Neural progenitor cell (in vitro differentiated cells): ENCODE results near the gene PODNL1. TPM values are rescaled to one million over a fixed set of nuclear protein-coding genes. Genes with fewer than 3 reads are reported as not detected.

Experiments used
- DNase-seq: peaks from one replicate; pipeline ENCODE4 v3.0.0-alpha.2; 2016; ENCODE audit warnings: low spot score
- H2AFZ ChIP-seq: fragments of 200-600 bp; sonication (generic); replicated peaks from 2 replicates; pipeline ENCODE4 v1.6.1; 2016; ENCODE audit warnings: antibody characterized with exemption
- H3F3A ChIP-seq: fragments of 200-600 bp; sonication (generic); 2 replicates; pipeline ENCODE4 v1.6.1; 2016; ENCODE audit warnings: antibody characterized with exemption, low read depth
- H3K27ac ChIP-seq: fragments of 200-600 bp; sonication (generic); 2 replicates; pipeline ENCODE4 v1.5.1; 2016; ENCODE audit warnings: mild to moderate bottlenecking
- H3K27me3 ChIP-seq: fragments of 200-600 bp; sonication (generic); 2 replicates; pipeline ENCODE4 v1.6.1; 2016; ENCODE audit warnings: mild to moderate bottlenecking, moderate library complexity
- H3K36me3 ChIP-seq: fragments of 200-600 bp; sonication (generic); 2 replicates; pipeline ENCODE4 v1.5.1; 2016
- H3K4me1 ChIP-seq: fragments of 200-600 bp; sonication (generic); 2 replicates; pipeline ENCODE4 v1.6.1; 2016; ENCODE audit warnings: mixed run types
- H3K4me2 ChIP-seq: fragments of 200-600 bp; sonication (generic); 2 replicates; pipeline ENCODE4 v1.6.1; 2016
- H3K4me3 ChIP-seq: fragments of 200-600 bp; sonication (generic); 2 replicates; pipeline ENCODE4 v1.5.1; 2016
- H3K79me2 ChIP-seq: fragments of 200-600 bp; sonication (generic); 2 replicates; pipeline ENCODE4 v1.6.1; 2016; ENCODE audit warnings: low read depth
- H3K9ac ChIP-seq: fragments of 200-600 bp; sonication (generic); 2 replicates; pipeline ENCODE4 v1.6.1; 2016
- H3K9me3 ChIP-seq: fragments of 200-600 bp; sonication (generic); 2 replicates; pipeline ENCODE4 v1.5.1; 2016; ENCODE audit warnings: low read depth
- H4K20me1 ChIP-seq: fragments of 200-600 bp; sonication (generic); 2 replicates; pipeline ENCODE4 v1.6.1; 2016; ENCODE audit warnings: low read depth
- H3K27ac Mint-ChIP-seq: 3 replicates; pipeline ENCODE4 v1.8.0; 2021; ENCODE audit warnings: mixed read lengths
- H3K27me3 Mint-ChIP-seq: 2 replicates; pipeline ENCODE4 v1.8.0; 2022; ENCODE audit warnings: low read depth, mild to moderate bottlenecking, inconsistent platforms, moderate library complexity, mixed read lengths; ENCODE audit not compliant: insufficient read depth
- H3K36me3 Mint-ChIP-seq: 3 replicates; pipeline ENCODE4 v1.8.0; 2021; ENCODE audit warnings: mixed read lengths
- H3K4me1 Mint-ChIP-seq: 3 replicates; pipeline ENCODE4 v1.8.0; 2021; ENCODE audit warnings: mixed read lengths
- H3K4me3 Mint-ChIP-seq: 3 replicates; pipeline ENCODE4 v1.8.0; 2021; ENCODE audit warnings: mild to moderate bottlenecking, moderate library complexity, mixed read lengths
- H3K9me3 Mint-ChIP-seq: 3 replicates; pipeline ENCODE4 v1.8.0; 2020; ENCODE audit warnings: mixed read lengths
- CTCF ChIP-seq: fragments of 200-600 bp; sonication (generic); IDR thresholded peaks from 2 replicates; pipeline ENCODE4 v1.5.1; 2017; ENCODE audit warnings: antibody characterized with exemption, mild to moderate bottlenecking
- EZH2 ChIP-seq: fragments of 200-600 bp; sonication (generic); IDR thresholded peaks from 2 replicates; pipeline ENCODE4 v1.6.1; 2017; ENCODE audit warnings: antibody characterized with exemption, mild to moderate bottlenecking, moderate library complexity
- EZH2phosphoT487 ChIP-seq: fragments of 200-600 bp; sonication (generic); IDR thresholded peaks from 2 replicates; pipeline ENCODE4 v1.6.1; 2017; ENCODE audit warnings: antibody characterized with exemption
- total RNA-seq: library from RNA; depleted of rRNA; stranded (reverse); fragments of >200 nt; gene quantifications from 2 replicates; pipeline ENCODE4 v1.2.3, GENCODE V29; 2015; ENCODE audit warnings: low replicate concordance

The PODNL1 gene
- total RNA-seq, 1 donor from 2014 or later, result not detected

GRCh38 chr19:13985771-13986347, 47.6 kb upstream of the PODNL1 start:
- Histone ChIP-seq H3K27me3 (no peaks in the 10 kb centered on the region), H3F3A (no peaks in the 10 kb centered on the region), H3K79me2 (no peaks in the 10 kb centered on the region), H3K4me2 (peak overlapping the region; percentile 40), H3K9ac (no peak overlapping the region), H3K4me3 (no peak overlapping the region), H2AFZ (no peak overlapping the region), H3K36me3 (no peaks in the 10 kb centered on the region), H3K27ac (no peak overlapping the region), H4K20me1 (peaks cover 11% of the 10 kb centered on the region), H3K9me3 (no peaks in the 10 kb centered on the region), H3K4me1 (peaks cover 17% of the 10 kb centered on the region)
- TF ChIP-seq CTCF, result no peak
- no peak for TF ChIP-seq EZH2phosphoT487
- TF ChIP-seq EZH2, result no peak
- DNase-seq, result no peak
- peaks cover 9% of the 10 kb centered on the region for H3K36me3 Mint-ChIP-seq
- H3K27me3 Mint-ChIP-seq, result peaks cover 2% of the 10 kb centered on the region
- H3K9me3 Mint-ChIP-seq, result no peaks in the 10 kb centered on the region
- peaks cover 28% of the 10 kb centered on the region for H3K4me1 Mint-ChIP-seq
- no peak overlapping the region for H3K4me3 Mint-ChIP-seq
- H3K27ac Mint-ChIP-seq, result no peak overlapping the region

- TF ChIP-seq EZH2phosphoT487, result no peak
- TF ChIP-seq CTCF, result no peak
- TF ChIP-seq EZH2, result no peak
- H3F3A ChIP-seq, result no peaks in the 10 kb centered on the region
- H3K4me1 Mint-ChIP-seq, result peaks cover 25% of the 10 kb centered on the region
- H3K27me3 Mint-ChIP-seq, result peaks cover 2% of the 10 kb centered on the region
- no peak overlapping the region for H3K9ac ChIP-seq
- no peaks in the 10 kb centered on the region for H3K9me3 Mint-ChIP-seq
- H3K4me3 ChIP-seq, result no peak overlapping the region
- peak overlapping the region; percentile 82 for H3K27ac Mint-ChIP-seq
- DNase-seq, result no peak
- H2AFZ ChIP-seq, result no peak overlapping the region
- H3K27ac ChIP-seq, result no peak overlapping the region
- no peaks in the 10 kb centered on the region for H3K9me3 ChIP-seq
- no peaks in the 10 kb centered on the region for H3K27me3 ChIP-seq
- no peaks in the 10 kb centered on the region for H3K79me2 ChIP-seq
- peaks cover 11% of the 10 kb centered on the region for H4K20me1 ChIP-seq
- no peaks in the 10 kb centered on the region for H3K36me3 ChIP-seq
- no peak overlapping the region for H3K4me3 Mint-ChIP-seq
- peaks cover 17% of the 10 kb centered on the region for H3K4me1 ChIP-seq
- peaks cover 6% of the 10 kb centered on the region for H3K36me3 Mint-ChIP-seq
- H3K4me2 ChIP-seq, result no peak overlapping the region
Observed at GRCh38 chr19:13984875-13985741, 46.9 kb upstream of the PODNL1 start.

- H3K4me1 ChIP-seq, result peaks cover 23% of the 10 kb centered on the region
- H3K4me2 ChIP-seq, result no peak overlapping the region
- H4K20me1 ChIP-seq, result peaks cover 7% of the 10 kb centered on the region
- no peak overlapping the region for H3K27ac ChIP-seq
- Mint-ChIP-seq H3K4me1 (peaks cover 24% of the 10 kb centered on the region), H3K9me3 (no peaks in the 10 kb centered on the region), H3K27ac (no peak overlapping the region), H3K27me3 (peaks cover 7% of the 10 kb centered on the region), H3K36me3 (peaks cover 2% of the 10 kb centered on the region), H3K4me3 (no peak overlapping the region)
- peak; percentile 33 for DNase-seq
- no peak overlapping the region for H3K9ac ChIP-seq
- H3K79me2 ChIP-seq, result no peaks in the 10 kb centered on the region
- H3K27me3 ChIP-seq, result peaks cover 6% of the 10 kb centered on the region
- no peak overlapping the region for H3K4me3 ChIP-seq
- no peak overlapping the region for H2AFZ ChIP-seq
- no peak for TF ChIP-seq CTCF
- no peak for TF ChIP-seq EZH2
- TF ChIP-seq EZH2phosphoT487, result no peak
- H3K36me3 ChIP-seq, result no peaks in the 10 kb centered on the region
- peaks cover 5% of the 10 kb centered on the region for H3F3A ChIP-seq
- H3K9me3 ChIP-seq, result no peaks in the 10 kb centered on the region
Observed at GRCh38 chr19:13984186-13984585, 46.0 kb upstream of the PODNL1 start.
